ENCODE results near the gene OTOP1. TPM values are rescaled to one million over a fixed set of nuclear protein-coding genes. Genes with fewer than 3 reads are reported as not detected.
"Not testable (repeated sequence)": the region's sequence is repeated elsewhere in the genome, so short reads cannot be mapped to it uniquely, and the experiment has no call there.

OTOP1 gene
- total RNA-seq, 1 donor from 2014 or later: not detected

- no peak for DNase-seq (ENCODE audit: low spot score)
- Mint-ChIP-seq H3K9me3 (no peaks in the 10 kb centered on the region), H3K27ac (no peak overlapping the region), H3K27me3 (ENCODE audit: insufficient read depth) (peaks cover 7% of the 10 kb centered on the region), H3K36me3 (ENCODE audit: low read depth) (no peaks in the 10 kb centered on the region), H3K4me1 (ENCODE audit: low read depth) (no peaks in the 10 kb centered on the region), H3K4me3 (no peak overlapping the region)
- intact Hi-C loops (cut with micrococcal nuclease): no loop called here
Measured at GRCh38 chr4:4217113-4217512, 9.6 kb downstream of the OTOP1 start.

DNA sequence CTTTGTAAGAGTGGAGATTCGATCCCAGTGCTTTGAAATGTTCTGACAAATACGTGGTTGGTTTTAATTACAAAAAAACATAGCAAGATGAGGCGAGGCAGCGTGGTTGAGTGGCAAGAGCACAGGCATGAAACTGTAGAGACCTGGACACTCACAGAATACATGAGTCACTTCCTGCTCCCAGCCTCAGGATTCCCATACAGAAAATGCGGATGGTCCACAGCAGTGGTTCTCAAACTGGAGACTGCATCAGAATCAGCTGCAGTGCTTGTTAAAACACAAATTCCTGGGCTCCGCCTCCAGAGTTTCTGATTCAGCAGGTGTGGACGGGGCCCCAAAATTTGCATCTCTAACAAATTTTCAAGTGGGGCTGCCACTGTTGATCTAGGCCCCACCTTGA lies 10.1 kb downstream of the OTOP1 start:
- Mint-ChIP-seq H3K9me3 (no peaks in the 10 kb centered on the region), H3K4me1 (ENCODE audit: low read depth) (no peaks in the 10 kb centered on the region), H3K4me3 (no peak overlapping the region), H3K36me3 (ENCODE audit: low read depth) (no peaks in the 10 kb centered on the region), H3K27me3 (ENCODE audit: insufficient read depth) (peaks cover 3% of the 10 kb centered on the region), H3K27ac (no peak overlapping the region)
- DNase-seq (ENCODE audit: low spot score): no peak
- intact Hi-C loops (cut with micrococcal nuclease): no loop called here

GRCh38 chr4:4213674-4214073 lies 13.1 kb downstream of the OTOP1 start:
- H3K27me3 Mint-ChIP-seq (ENCODE audit: insufficient read depth); H3K36me3 Mint-ChIP-seq (ENCODE audit: low read depth); H3K4me1 Mint-ChIP-seq (ENCODE audit: low read depth); H3K9me3 Mint-ChIP-seq; H3K27ac Mint-ChIP-seq; DNase-seq (ENCODE audit: low spot score); intact Hi-C loops (cut with micrococcal nuclease); H3K4me3 Mint-ChIP-seq: not testable (repeated sequence)

DNA sequence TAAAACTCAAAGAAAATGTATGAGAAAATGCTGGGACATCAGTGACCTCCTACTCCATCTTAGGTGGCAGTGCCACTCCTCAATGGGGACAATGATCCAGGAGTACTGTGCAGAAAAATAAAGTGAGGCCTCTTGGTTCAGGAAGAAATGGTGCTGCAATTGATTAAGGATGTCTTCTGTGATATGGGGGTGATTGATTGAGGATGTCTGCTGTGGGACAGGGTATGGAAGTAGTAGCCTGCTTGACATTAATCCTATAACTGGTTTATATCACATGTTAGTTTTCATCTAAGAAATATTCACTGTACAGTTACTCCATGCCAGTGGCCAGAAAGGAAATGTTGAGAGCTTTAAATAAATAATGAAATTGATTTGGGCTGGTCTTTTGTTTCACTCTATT lies 20.5 kb downstream of the OTOP1 start:
- Mint-ChIP-seq H3K4me1 (ENCODE audit: low read depth) (no peaks in the 10 kb centered on the region), H3K4me3 (no peak overlapping the region), H3K36me3 (ENCODE audit: low read depth) (no peaks in the 10 kb centered on the region), H3K9me3 (peaks cover 4% of the 10 kb centered on the region), H3K27ac (no peak overlapping the region), H3K27me3 (ENCODE audit: insufficient read depth) (peaks cover 16% of the 10 kb centered on the region)
- no peak for DNase-seq (ENCODE audit: low spot score)
- intact Hi-C loops (cut with micrococcal nuclease): no loop called here

DNA sequence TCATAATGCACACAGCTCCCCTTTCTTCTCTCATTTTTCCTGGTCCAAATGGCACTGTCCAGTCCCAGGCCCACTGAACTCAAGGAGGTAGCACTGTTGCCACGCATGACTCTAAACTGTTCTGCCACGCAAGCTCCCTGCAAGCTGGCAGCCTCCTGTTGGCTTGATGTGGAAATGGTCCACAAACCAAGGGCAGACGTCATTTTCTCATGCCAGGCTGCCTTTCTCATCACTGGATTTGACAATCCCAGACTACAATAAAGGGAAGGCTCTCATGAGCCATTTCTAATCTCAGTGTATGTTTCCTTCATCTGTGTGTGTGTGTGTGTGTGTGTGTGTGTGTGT lies 22.4 kb downstream of the OTOP1 start:
- H3K27ac Mint-ChIP-seq: no peak overlapping the region
- peaks cover 4% of the 10 kb centered on the region for H3K9me3 Mint-ChIP-seq
- H3K4me1 Mint-ChIP-seq (ENCODE audit: low read depth): no peaks in the 10 kb centered on the region
- peaks cover 16% of the 10 kb centered on the region for H3K27me3 Mint-ChIP-seq (ENCODE audit: insufficient read depth)
- no peaks in the 10 kb centered on the region for H3K36me3 Mint-ChIP-seq (ENCODE audit: low read depth)
- H3K4me3 Mint-ChIP-seq: no peak overlapping the region
- intact Hi-C loops (cut with micrococcal nuclease): no loop called here
- DNase-seq (ENCODE audit: low spot score): no peak

GRCh38 chr4:4203688-4204400 lies 22.9 kb downstream of the OTOP1 start:
- no peak overlapping the region for H3K27ac Mint-ChIP-seq
- no peaks in the 10 kb centered on the region for H3K36me3 Mint-ChIP-seq (ENCODE audit: low read depth)
- peaks cover 4% of the 10 kb centered on the region for H3K9me3 Mint-ChIP-seq
- intact Hi-C loops (cut with micrococcal nuclease): no loop called here
- no peaks in the 10 kb centered on the region for H3K4me1 Mint-ChIP-seq (ENCODE audit: low read depth)
- H3K27me3 Mint-ChIP-seq (ENCODE audit: insufficient read depth): peaks cover 16% of the 10 kb centered on the region
- H3K4me3 Mint-ChIP-seq: no peak overlapping the region
- no peak for DNase-seq (ENCODE audit: low spot score)

- no peak for DNase-seq (ENCODE audit: low spot score)
- no peak overlapping the region for H3K4me3 Mint-ChIP-seq
- H3K27ac Mint-ChIP-seq: no peak overlapping the region
- H3K36me3 Mint-ChIP-seq (ENCODE audit: low read depth): no peaks in the 10 kb centered on the region
- H3K4me1 Mint-ChIP-seq (ENCODE audit: low read depth): no peaks in the 10 kb centered on the region
- intact Hi-C loops (cut with micrococcal nuclease): no loop called here
- peaks cover 14% of the 10 kb centered on the region for H3K27me3 Mint-ChIP-seq (ENCODE audit: insufficient read depth)
- H3K9me3 Mint-ChIP-seq: peaks cover 4% of the 10 kb centered on the region
Measured at GRCh38 chr4:4202510-4202909, 24.2 kb downstream of the OTOP1 start.

- H3K36me3 Mint-ChIP-seq (ENCODE audit: low read depth): no peaks in the 10 kb centered on the region
- H3K27ac Mint-ChIP-seq: no peak overlapping the region
- no peaks in the 10 kb centered on the region for H3K9me3 Mint-ChIP-seq
- no peak for DNase-seq (ENCODE audit: low spot score)
- H3K4me1 Mint-ChIP-seq (ENCODE audit: low read depth): no peaks in the 10 kb centered on the region
- intact Hi-C loops (cut with micrococcal nuclease): no loop called here
- H3K27me3 Mint-ChIP-seq (ENCODE audit: insufficient read depth): peaks cover 2% of the 10 kb centered on the region
- H3K4me3 Mint-ChIP-seq: no peak overlapping the region
Measured at GRCh38 chr4:4200624-4201023, 26.1 kb downstream of the OTOP1 start.

GRCh38 chr4:4195354-4195753 lies 31.4 kb downstream of the OTOP1 start:
- no peaks in the 10 kb centered on the region for H3K4me1 Mint-ChIP-seq (ENCODE audit: low read depth)
- no peak for DNase-seq (ENCODE audit: low spot score)
- H3K36me3 Mint-ChIP-seq (ENCODE audit: low read depth): no peaks in the 10 kb centered on the region
- no peaks in the 10 kb centered on the region for H3K9me3 Mint-ChIP-seq
- no peak overlapping the region for H3K4me3 Mint-ChIP-seq
- H3K27me3 Mint-ChIP-seq (ENCODE audit: insufficient read depth): peaks cover 2% of the 10 kb centered on the region
- intact Hi-C loops (cut with micrococcal nuclease): no loop called here
- no peak overlapping the region for H3K27ac Mint-ChIP-seq

- H3K4me1 Mint-ChIP-seq (ENCODE audit: low read depth); H3K9me3 Mint-ChIP-seq; H3K27ac Mint-ChIP-seq; H3K4me3 Mint-ChIP-seq; H3K27me3 Mint-ChIP-seq (ENCODE audit: insufficient read depth); H3K36me3 Mint-ChIP-seq (ENCODE audit: low read depth); intact Hi-C loops (cut with micrococcal nuclease); DNase-seq (ENCODE audit: low spot score): not testable (repeated sequence)
Measured at GRCh38 chr4:4188557-4188956, 38.2 kb downstream of the OTOP1 start.

- H3K9me3 Mint-ChIP-seq: no peaks in the 10 kb centered on the region
- no peak overlapping the region for H3K4me3 Mint-ChIP-seq
- no peaks in the 10 kb centered on the region for H3K4me1 Mint-ChIP-seq (ENCODE audit: low read depth)
- H3K27ac Mint-ChIP-seq: no peak overlapping the region
- H3K27me3 Mint-ChIP-seq (ENCODE audit: insufficient read depth): peaks cover 4% of the 10 kb centered on the region
- intact Hi-C loops (cut with micrococcal nuclease): no loop called here
- no peak for DNase-seq (ENCODE audit: low spot score)
- H3K36me3 Mint-ChIP-seq (ENCODE audit: low read depth): no peaks in the 10 kb centered on the region
Measured at GRCh38 chr4:4185528-4185927, 41.2 kb downstream of the OTOP1 start.

- Mint-ChIP-seq H3K27ac (no peak overlapping the region), H3K27me3 (ENCODE audit: insufficient read depth) (peaks cover 4% of the 10 kb centered on the region), H3K9me3 (no peaks in the 10 kb centered on the region), H3K4me1 (ENCODE audit: low read depth) (no peaks in the 10 kb centered on the region), H3K36me3 (ENCODE audit: low read depth) (no peaks in the 10 kb centered on the region), H3K4me3 (no peak overlapping the region)
- intact Hi-C loops (cut with micrococcal nuclease): no loop called here
- DNase-seq (ENCODE audit: low spot score): peak; percentile 9
Measured at GRCh38 chr4:4182835-4183568, 43.7 kb downstream of the OTOP1 start.

DNA sequence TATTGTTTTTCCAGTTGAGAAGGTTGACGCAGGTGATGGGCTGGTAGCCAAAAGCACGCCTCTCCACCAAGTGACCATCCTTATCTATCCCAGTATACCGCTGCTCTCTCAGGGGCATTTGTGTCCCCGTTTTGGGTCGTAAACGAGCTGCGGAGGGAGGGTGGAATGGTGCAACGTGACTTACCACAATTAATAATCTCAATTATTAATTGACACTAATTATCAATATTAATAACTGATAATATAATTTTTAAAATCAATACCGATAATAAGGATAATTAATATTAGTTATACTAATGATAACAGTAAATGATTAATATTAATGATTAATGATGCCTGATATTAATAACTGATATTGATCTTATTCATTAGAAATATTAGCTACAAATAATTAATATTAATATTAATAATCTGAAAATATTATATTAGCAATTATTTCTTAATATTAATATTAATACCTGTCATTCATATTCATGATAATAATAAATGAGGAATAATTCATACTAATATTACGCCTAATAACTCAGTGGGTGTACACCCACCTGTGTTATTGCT lies 56.1 kb downstream of the OTOP1 start:
- H3K4me3 Mint-ChIP-seq: no peak overlapping the region
- intact Hi-C loops (cut with micrococcal nuclease): no loop called here
- H3K27me3 Mint-ChIP-seq (ENCODE audit: insufficient read depth): no peaks in the 10 kb centered on the region
- H3K27ac Mint-ChIP-seq: no peak overlapping the region
- H3K36me3 Mint-ChIP-seq (ENCODE audit: low read depth): no peaks in the 10 kb centered on the region
- H3K9me3 Mint-ChIP-seq: no peaks in the 10 kb centered on the region
- no peak for DNase-seq (ENCODE audit: low spot score)
- H3K4me1 Mint-ChIP-seq (ENCODE audit: low read depth): no peaks in the 10 kb centered on the region
